ENCODE measurements around the gene ZNF330.

DNA sequence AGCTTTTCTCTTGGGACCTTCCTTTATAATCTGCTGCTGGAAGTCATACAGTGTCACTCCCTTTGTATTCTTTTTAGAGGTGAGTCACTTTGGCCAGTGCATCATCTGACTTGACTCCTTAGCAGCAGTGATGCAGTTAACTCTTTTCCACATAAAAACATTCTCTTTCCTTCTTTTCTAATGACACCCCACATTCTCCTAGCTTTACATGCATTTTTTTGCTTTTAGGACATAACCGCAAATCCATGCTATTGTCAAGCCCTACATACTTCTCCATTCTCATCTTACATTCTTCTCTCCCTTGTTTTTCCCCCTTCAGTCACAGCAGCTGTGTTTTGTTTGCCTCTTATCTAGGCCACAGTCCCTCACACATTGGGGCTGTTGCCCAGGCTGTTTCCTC is 55.1 kb downstream of the ZNF330 start:
- TF ChIP-seq, protein P1, sequence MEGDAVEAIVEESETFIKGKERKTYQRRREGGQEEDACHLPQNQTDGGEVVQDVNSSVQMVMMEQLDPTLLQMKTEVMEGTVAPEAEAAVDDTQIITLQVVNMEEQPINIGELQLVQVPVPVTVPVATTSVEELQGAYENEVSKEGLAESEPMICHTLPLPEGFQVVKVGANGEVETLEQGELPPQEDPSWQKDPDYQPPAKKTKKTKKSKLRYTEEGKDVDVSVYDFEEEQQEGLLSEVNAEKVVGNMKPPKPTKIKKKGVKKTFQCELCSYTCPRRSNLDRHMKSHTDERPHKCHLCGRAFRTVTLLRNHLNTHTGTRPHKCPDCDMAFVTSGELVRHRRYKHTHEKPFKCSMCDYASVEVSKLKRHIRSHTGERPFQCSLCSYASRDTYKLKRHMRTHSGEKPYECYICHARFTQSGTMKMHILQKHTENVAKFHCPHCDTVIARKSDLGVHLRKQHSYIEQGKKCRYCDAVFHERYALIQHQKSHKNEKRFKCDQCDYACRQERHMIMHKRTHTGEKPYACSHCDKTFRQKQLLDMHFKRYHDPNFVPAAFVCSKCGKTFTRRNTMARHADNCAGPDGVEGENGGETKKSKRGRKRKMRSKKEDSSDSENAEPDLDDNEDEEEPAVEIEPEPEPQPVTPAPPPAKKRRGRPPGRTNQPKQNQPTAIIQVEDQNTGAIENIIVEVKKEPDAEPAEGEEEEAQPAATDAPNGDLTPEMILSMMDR (IDR thresholded peaks at IDR 0.05), result no peak
- no peak for TF ChIP-seq POLR2AphosphoS5 (IDR thresholded peaks at IDR 0.05)
